GM23338 (cell line): ENCODE results near the gene RP9. TPM values are rescaled to one million over a fixed set of nuclear protein-coding genes. Genes with fewer than 3 reads are reported as not detected.

Experiments
- ATAC-seq: fragments of 200-7000 bp; cut with Tn5 transposase; 3 replicates; pipeline ENCODE4 v1.9.1; 2020
- DNase-seq: peaks from one replicate; pipeline ENCODE4 v3.0.0-alpha.2; 2015; ENCODE audit warnings: low spot score
- H2AFZ ChIP-seq: fragments of 200-600 bp; sonication (generic); 2 replicates; pipeline ENCODE4 v1.8.0; 2016; ENCODE audit warnings: antibody characterized with exemption, mild to moderate bottlenecking, moderate library complexity
- H3F3A ChIP-seq: fragments of 200-600 bp; sonication (generic); replicated peaks from 2 replicates; pipeline ENCODE4 v1.8.0; 2017; ENCODE audit warnings: antibody characterized with exemption, mixed run types, low read depth
- H3K27ac ChIP-seq: fragments of 200-600 bp; sonication (generic); 2 replicates; pipeline ENCODE4 v1.6.1; 2016; ENCODE audit warnings: low read depth
- H3K27me3 ChIP-seq: fragments of 200-600 bp; sonication (generic); 2 replicates; pipeline ENCODE4 v1.8.0; 2016; ENCODE audit warnings: mild to moderate bottlenecking, mixed run types, moderate library complexity; ENCODE audit not compliant: insufficient read depth
- H3K36me3 ChIP-seq: fragments of 200-600 bp; sonication (generic); 2 replicates; pipeline ENCODE4 v1.8.0; 2016; ENCODE audit warnings: mild to moderate bottlenecking; ENCODE audit not compliant: insufficient read depth
- H3K4me1 ChIP-seq: fragments of 200-600 bp; sonication (generic); 2 replicates; pipeline ENCODE4 v1.8.0; 2016; ENCODE audit warnings: mild to moderate bottlenecking, moderate library complexity; ENCODE audit not compliant: insufficient read depth
- H3K4me2 ChIP-seq: fragments of 200-600 bp; sonication (generic); 2 replicates; pipeline ENCODE4 v1.7.1; 2017; ENCODE audit warnings: mixed run types
- H3K4me3 ChIP-seq: fragments of 200-600 bp; sonication (generic); 2 replicates; pipeline ENCODE4 v1.6.1; 2016; ENCODE audit warnings: mixed run types
- H3K79me2 ChIP-seq: fragments of 200-600 bp; sonication (generic); replicated peaks from 2 replicates; pipeline ENCODE4 v1.8.0; 2017; ENCODE audit warnings: mild to moderate bottlenecking; ENCODE audit not compliant: insufficient read depth
- H3K9me2 ChIP-seq: fragments of 200-600 bp; sonication (generic); 2 replicates; pipeline ENCODE4 v1.8.0; 2017; ENCODE audit not compliant: insufficient read depth
- H4K20me1 ChIP-seq: fragments of 200-600 bp; sonication (generic); replicated peaks from 2 replicates; pipeline ENCODE4 v1.8.0; 2017; ENCODE audit warnings: mild to moderate bottlenecking; ENCODE audit not compliant: insufficient read depth
- H3K27ac Mint-ChIP-seq: 2 replicates; pipeline ENCODE4 v1.8.0; 2020; ENCODE audit warnings: inconsistent platforms, mild to moderate bottlenecking, moderate library complexity, mixed read lengths
- H3K27me3 Mint-ChIP-seq: 3 replicates; pipeline ENCODE4 v1.8.0; 2022; ENCODE audit warnings: low read depth, mild to moderate bottlenecking, moderate library complexity, mixed read lengths, inconsistent platforms; ENCODE audit not compliant: insufficient read depth, poor library complexity
- H3K36me3 Mint-ChIP-seq: 3 replicates; pipeline ENCODE4 v1.8.0; 2021; ENCODE audit warnings: low read depth, mild to moderate bottlenecking, inconsistent platforms, moderate library complexity, mixed read lengths
- H3K4me1 Mint-ChIP-seq: 3 replicates; pipeline ENCODE4 v1.8.0; 2020; ENCODE audit warnings: mild to moderate bottlenecking, inconsistent platforms, mixed read lengths
- H3K4me3 Mint-ChIP-seq: 3 replicates; pipeline ENCODE4 v1.8.0; 2021; ENCODE audit warnings: moderate library complexity, mild to moderate bottlenecking, inconsistent platforms, mixed read lengths
- H3K9me3 Mint-ChIP-seq: 3 replicates; pipeline ENCODE4 v1.8.0; 2020; ENCODE audit warnings: moderate library complexity, mild to moderate bottlenecking, inconsistent platforms, mixed read lengths
- CREB1 ChIP-seq: fragments of 250-450 bp; sonication (Bioruptor Pico); IDR thresholded peaks from 2 replicates; pipeline ENCODE4 v1.5.0; 2020; ENCODE audit warnings: low read depth, mild to moderate bottlenecking, moderate library complexity
- CTCF ChIP-seq, 2 experiments: fragments of 200-600 bp in 1 of 2; sonication (generic) in 1 of 2; conservative IDR thresholded peaks; 2 replicates each; pipeline versions ENCODE4 v1.5.1 to v1.6.1; 2016 to 2017; ENCODE audit warnings: antibody characterized with exemption in 2 of 2, low read depth in 2 of 2, mild to moderate bottlenecking in 2 of 2, moderate library complexity in 1 of 2
- EZH2 ChIP-seq: fragments of 200-600 bp; sonication (generic); IDR thresholded peaks from one replicate; pipeline ENCODE4 v1.8.0; 2017; ENCODE audit warnings: antibody characterized with exemption, mild to moderate bottlenecking, low read depth; ENCODE audit not compliant: unreplicated experiment
- EZH2phosphoT487 ChIP-seq: fragments of 200-600 bp; sonication (generic); IDR thresholded peaks from one replicate; pipeline ENCODE4 v1.8.1; 2018; ENCODE audit warnings: antibody characterized with exemption; ENCODE audit not compliant: unreplicated experiment
- JUNB ChIP-seq: IDR thresholded peaks from one replicate; pipeline ENCODE4 v1.6.1; 2016; ENCODE audit warnings: antibody characterized with exemption; ENCODE audit not compliant: unreplicated experiment
- NANOG ChIP-seq: IDR thresholded peaks from 2 replicates; pipeline ENCODE4 v1.6.1; 2016; ENCODE audit warnings: antibody characterized with exemption, borderline replicate concordance
- POLR2AphosphoS5 ChIP-seq: IDR thresholded peaks from 2 replicates; pipeline ENCODE4 v1.6.1; 2016; ENCODE audit warnings: antibody characterized with exemption, low read depth
- STAT1 ChIP-seq: IDR thresholded peaks from one replicate; pipeline ENCODE4 v1.6.1; 2016; ENCODE audit warnings: antibody characterized with exemption; ENCODE audit not compliant: unreplicated experiment
- ZNF114 ChIP-seq: fragments of 250-450 bp; sonication (Bioruptor Pico); IDR thresholded peaks from 2 replicates; pipeline ENCODE4 v1.5.0; 2020; ENCODE audit warnings: mild to moderate bottlenecking, moderate library complexity
- ZNF331 ChIP-seq: fragments of 250-450 bp; sonication (Bioruptor Pico); IDR thresholded peaks from 2 replicates; pipeline ENCODE4 v1.5.0; 2020; ENCODE audit warnings: low read depth, mild to moderate bottlenecking, moderate library complexity
- polyA plus RNA-seq: library from polyadenylated mRNA; unstranded; fragments of >200 nt; fragmentation: Nextera tagmentation; extraction: Ambion mirVana; gene quantifications from 2 replicates; pipeline ENCODE4 v1.2.1, GENCODE V29; 2016
- total RNA-seq: library from RNA; depleted of rRNA; stranded (reverse); fragments of >200 nt; shearing (Covaris generic); gene quantifications from 2 replicates; pipeline ENCODE4 v1.2.3, GENCODE V29; 2014
- TF ChIP-seq, protein P1 (sequence below): fragments of 250-450 bp; sonication (Bioruptor Pico); IDR thresholded peaks from 2 replicates; pipeline ENCODE4 v1.5.0; 2020; ENCODE audit warnings: mild to moderate bottlenecking, moderate library complexity
- TF ChIP-seq, protein P2 (sequence below): IDR thresholded peaks from one replicate; pipeline ENCODE4 v1.6.1; 2018; ENCODE audit warnings: antibody characterized with exemption; ENCODE audit not compliant: unreplicated experiment
- TF ChIP-seq, protein P3 (sequence below): IDR thresholded peaks from 2 replicates; pipeline ENCODE4 v1.6.1; 2016; ENCODE audit warnings: antibody characterized with exemption

The RP9 gene
- total and polyA plus RNA-seq, 2 experiments from 2014 or later = 8.7 to 43.2 TPM

DNA sequence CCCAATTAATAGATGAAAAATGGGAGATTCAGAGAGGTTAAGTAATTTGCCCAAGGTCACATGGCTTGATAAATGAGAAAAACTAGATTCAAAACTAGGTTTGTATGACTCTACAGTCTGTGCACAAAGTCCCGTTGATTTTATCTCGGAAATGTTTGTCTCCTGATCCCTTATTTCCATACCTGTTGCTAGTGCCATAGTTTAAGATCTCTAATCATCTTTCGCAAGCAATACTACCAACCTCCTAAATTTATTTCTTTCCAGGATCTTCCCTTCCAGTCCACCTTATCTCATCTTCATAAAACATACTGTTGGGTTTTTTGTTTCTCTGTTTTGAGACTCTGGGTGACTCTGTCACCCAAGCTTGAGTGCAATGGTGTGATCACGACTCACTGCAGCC is 49.6 kb downstream of the RP9 start (continued):
- TF ChIP-seq EZH2phosphoT487 (no peak), POLR2AphosphoS5 (no peak), EZH2 (no peak), JUNB (no peak)
- TF ChIP-seq, protein P1, sequence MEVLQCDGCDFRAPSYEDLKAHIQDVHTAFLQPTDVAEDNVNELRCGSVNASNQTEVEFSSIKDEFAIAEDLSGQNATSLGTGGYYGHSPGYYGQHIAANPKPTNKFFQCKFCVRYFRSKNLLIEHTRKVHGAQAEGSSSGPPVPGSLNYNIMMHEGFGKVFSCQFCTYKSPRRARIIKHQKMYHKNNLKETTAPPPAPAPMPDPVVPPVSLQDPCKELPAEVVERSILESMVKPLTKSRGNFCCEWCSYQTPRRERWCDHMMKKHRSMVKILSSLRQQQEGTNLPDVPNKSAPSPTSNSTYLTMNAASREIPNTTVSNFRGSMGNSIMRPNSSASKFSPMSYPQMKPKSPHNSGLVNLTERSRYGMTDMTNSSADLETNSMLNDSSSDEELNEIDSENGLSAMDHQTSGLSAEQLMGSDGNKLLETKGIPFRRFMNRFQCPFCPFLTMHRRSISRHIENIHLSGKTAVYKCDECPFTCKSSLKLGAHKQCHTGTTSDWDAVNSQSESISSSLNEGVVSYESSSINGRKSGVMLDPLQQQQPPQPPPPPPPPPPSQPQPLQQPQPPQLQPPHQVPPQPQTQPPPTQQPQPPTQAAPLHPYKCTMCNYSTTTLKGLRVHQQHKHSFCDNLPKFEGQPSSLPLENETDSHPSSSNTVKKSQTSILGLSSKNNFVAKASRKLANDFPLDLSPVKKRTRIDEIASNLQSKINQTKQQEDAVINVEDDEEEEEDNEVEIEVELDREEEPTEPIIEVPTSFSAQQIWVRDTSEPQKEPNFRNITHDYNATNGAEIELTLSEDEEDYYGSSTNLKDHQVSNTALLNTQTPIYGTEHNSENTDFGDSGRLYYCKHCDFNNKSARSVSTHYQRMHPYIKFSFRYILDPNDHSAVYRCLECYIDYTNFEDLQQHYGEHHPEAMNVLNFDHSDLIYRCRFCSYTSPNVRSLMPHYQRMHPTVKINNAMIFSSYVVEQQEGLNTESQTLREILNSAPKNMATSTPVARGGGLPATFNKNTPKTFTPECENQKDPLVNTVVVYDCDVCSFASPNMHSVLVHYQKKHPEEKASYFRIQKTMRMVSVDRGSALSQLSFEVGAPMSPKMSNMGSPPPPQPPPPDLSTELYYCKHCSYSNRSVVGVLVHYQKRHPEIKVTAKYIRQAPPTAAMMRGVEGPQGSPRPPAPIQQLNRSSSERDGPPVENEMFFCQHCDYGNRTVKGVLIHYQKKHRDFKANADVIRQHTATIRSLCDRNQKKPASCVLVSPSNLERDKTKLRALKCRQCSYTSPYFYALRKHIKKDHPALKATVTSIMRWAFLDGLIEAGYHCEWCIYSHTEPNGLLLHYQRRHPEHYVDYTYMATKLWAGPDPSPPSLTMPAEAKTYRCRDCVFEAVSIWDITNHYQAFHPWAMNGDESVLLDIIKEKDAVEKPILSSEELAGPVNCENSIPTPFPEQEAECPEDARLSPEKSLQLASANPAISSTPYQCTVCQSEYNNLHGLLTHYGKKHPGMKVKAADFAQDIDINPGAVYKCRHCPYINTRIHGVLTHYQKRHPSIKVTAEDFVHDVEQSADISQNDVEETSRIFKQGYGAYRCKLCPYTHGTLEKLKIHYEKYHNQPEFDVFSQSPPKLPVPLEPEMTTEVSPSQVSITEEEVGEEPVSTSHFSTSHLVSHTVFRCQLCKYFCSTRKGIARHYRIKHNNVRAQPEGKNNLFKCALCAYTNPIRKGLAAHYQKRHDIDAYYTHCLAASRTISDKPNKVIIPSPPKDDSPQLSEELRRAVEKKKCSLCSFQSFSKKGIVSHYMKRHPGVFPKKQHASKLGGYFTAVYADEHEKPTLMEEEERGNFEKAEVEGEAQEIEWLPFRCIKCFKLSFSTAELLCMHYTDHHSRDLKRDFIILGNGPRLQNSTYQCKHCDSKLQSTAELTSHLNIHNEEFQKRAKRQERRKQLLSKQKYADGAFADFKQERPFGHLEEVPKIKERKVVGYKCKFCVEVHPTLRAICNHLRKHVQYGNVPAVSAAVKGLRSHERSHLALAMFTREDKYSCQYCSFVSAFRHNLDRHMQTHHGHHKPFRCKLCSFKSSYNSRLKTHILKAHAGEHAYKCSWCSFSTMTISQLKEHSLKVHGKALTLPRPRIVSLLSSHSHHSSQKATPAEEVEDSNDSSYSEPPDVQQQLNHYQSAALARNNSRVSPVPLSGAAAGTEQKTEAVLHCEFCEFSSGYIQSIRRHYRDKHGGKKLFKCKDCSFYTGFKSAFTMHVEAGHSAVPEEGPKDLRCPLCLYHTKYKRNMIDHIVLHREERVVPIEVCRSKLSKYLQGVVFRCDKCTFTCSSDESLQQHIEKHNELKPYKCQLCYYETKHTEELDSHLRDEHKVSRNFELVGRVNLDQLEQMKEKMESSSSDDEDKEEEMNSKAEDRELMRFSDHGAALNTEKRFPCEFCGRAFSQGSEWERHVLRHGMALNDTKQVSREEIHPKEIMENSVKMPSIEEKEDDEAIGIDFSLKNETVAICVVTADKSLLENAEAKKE (CRISPR knock-in tag) = no peak

GRCh38 chr7:33055158-33055557 is 54.0 kb downstream of the RP9 start:
- H3K27ac Mint-ChIP-seq = no peak overlapping the region
- no peak overlapping the region for H3K4me3 Mint-ChIP-seq
- Histone ChIP-seq H3K4me3 (no peak overlapping the region), H3K27me3 (no peaks in the 10 kb centered on the region), H3K79me2 (peaks cover 99% of the 10 kb centered on the region), H3K4me2 (no peak overlapping the region), H4K20me1 (peaks cover 55% of the 10 kb centered on the region), H3K4me1 (no peaks in the 10 kb centered on the region; the same call in 1 of the 2 replicates), H2AFZ (no peak overlapping the region), H3K27ac (no peak overlapping the region), H3K9me2 (no peaks in the 10 kb centered on the region), H3F3A (no peaks in the 10 kb centered on the region), H3K36me3 (no peaks in the 10 kb centered on the region)
- H3K27me3 Mint-ChIP-seq = no peaks in the 10 kb centered on the region
- peaks cover 7% of the 10 kb centered on the region; the same call in 1 of the 3 replicates for H3K4me1 Mint-ChIP-seq
- ATAC-seq = no peak
- H3K9me3 Mint-ChIP-seq = no peaks in the 10 kb centered on the region
- no peak for DNase-seq
- H3K36me3 Mint-ChIP-seq = peaks cover 6% of the 10 kb centered on the region; the same call in 2 of the 3 replicates
- no peak for TF ChIP-seq STAT1
- no peak for TF ChIP-seq JUNB
- no peak for TF ChIP-seq EZH2phosphoT487
- TF ChIP-seq, protein P2, sequence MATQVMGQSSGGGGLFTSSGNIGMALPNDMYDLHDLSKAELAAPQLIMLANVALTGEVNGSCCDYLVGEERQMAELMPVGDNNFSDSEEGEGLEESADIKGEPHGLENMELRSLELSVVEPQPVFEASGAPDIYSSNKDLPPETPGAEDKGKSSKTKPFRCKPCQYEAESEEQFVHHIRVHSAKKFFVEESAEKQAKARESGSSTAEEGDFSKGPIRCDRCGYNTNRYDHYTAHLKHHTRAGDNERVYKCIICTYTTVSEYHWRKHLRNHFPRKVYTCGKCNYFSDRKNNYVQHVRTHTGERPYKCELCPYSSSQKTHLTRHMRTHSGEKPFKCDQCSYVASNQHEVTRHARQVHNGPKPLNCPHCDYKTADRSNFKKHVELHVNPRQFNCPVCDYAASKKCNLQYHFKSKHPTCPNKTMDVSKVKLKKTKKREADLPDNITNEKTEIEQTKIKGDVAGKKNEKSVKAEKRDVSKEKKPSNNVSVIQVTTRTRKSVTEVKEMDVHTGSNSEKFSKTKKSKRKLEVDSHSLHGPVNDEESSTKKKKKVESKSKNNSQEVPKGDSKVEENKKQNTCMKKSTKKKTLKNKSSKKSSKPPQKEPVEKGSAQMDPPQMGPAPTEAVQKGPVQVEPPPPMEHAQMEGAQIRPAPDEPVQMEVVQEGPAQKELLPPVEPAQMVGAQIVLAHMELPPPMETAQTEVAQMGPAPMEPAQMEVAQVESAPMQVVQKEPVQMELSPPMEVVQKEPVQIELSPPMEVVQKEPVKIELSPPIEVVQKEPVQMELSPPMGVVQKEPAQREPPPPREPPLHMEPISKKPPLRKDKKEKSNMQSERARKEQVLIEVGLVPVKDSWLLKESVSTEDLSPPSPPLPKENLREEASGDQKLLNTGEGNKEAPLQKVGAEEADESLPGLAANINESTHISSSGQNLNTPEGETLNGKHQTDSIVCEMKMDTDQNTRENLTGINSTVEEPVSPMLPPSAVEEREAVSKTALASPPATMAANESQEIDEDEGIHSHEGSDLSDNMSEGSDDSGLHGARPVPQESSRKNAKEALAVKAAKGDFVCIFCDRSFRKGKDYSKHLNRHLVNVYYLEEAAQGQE = no peak
- TF ChIP-seq CTCF (conservative IDR thresholded peaks at IDR 0.05; ENCODE audit: low read depth in 2 of 2) = no peak
- TF ChIP-seq, protein P3, sequence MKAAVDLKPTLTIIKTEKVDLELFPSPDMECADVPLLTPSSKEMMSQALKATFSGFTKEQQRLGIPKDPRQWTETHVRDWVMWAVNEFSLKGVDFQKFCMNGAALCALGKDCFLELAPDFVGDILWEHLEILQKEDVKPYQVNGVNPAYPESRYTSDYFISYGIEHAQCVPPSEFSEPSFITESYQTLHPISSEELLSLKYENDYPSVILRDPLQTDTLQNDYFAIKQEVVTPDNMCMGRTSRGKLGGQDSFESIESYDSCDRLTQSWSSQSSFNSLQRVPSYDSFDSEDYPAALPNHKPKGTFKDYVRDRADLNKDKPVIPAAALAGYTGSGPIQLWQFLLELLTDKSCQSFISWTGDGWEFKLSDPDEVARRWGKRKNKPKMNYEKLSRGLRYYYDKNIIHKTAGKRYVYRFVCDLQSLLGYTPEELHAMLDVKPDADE = no peak
- TF ChIP-seq ZNF331 = no peak
- no peak for TF ChIP-seq CREB1 (CRISPR knock-in tag)
- no peak for TF ChIP-seq ZNF114
- TF ChIP-seq EZH2 = no peak
- no peak for TF ChIP-seq POLR2AphosphoS5
- no peak for TF ChIP-seq NANOG
